T-helper 22 cell (primary cell): Measurements from ENCODE around the gene HSD17B7.
"Not testable (repeated sequence)": the region's sequence is repeated elsewhere in the genome, so short reads cannot be mapped to it uniquely, and the experiment has no call there.

ENCODE experiments used
- DNase-seq: peaks from one replicate; pipeline ENCODE4 v3.0.0-alpha.2; 2020; ENCODE audit warnings: low read depth

HSD17B7 gene

DNA sequence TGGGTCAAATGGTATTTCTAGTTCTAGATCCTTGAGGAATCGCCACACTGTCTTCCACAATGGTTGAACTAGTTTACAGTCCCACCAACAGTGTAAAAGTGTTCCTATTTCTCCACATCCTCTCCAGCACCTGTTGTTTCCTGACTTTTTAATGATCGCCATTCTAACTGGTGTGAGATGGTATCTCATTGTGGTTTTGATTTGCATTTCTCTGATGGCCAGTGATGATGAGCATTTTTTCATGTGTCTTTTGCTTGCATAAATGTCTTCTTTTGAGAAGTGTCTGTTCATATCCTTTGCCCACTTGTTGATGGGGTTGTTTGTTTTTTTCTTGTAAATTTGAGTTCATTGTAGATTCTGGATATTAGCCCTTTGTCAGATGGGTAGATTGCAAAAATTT, 17.0 kb downstream of the HSD17B7 start:
- DNase-seq = not testable (repeated sequence)

GRCh38 chr1:162812357-162812756, 21.9 kb downstream of the HSD17B7 start:
- DNase-seq = not testable (repeated sequence)

- not testable (repeated sequence) for DNase-seq
These were observed 27.6 kb downstream of the HSD17B7 start for GRCh38 chr1:162818136-162818535.

- not testable (repeated sequence) for DNase-seq
These were observed 28.2 kb downstream of the HSD17B7 start for GRCh38 chr1:162818666-162819065.

DNA sequence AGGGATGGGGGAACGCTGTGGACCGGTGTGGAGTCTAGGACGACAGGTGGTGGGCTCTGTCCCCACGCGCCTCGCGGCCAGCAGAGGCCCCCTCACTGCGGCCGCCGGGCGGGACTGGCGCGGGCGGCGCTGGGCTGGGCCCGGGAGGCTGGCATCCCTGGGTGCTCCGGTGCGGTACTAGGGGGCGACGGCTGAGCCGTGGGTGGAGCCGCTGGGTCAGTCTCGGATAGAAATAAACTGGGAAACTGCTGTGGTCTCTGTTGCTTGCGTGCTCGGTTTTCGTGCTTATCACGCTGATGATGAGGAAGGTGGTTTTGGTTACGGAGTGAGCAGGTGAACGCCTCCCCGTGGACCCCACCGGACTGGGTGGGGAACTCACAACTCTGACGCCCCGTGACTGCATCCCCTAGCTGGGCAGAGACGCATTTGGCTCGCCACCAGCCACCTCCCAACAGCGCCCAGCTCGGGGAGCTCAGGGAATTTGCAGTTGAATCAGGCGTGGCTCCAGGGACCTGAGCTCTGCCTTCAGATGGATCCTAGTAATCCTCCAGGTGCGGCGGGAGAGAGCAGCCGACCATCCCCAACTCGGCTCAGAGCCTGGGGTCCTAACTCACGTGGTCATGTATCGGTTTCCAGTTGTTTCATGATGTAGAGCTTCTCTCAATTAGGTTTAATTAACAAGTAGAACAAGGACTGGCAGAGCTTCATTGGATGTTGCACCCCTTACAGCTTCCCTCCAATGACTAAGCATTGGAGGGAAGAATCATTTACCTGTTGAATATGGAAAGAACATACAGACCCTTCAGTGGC, 32.1 kb downstream of the HSD17B7 start:
- no peak for DNase-seq

DNA sequence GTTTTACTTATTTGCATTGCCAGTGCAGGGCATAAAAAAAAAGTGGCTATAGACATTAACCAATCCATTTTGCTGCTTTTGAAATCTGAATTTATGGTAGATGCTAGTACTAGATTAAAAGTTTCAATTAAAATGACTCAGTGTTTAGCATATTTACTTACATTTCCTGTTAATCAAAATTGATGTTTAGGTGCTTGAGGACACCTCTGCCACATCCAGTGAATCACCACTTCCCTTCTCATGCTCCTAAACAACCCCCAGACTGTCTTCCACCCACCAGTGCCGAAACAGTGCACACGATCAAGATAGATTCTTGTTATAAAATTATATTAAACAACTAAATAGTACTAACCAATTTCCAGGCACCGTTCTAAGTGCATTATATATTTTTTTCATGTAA, 32.7 kb downstream of the HSD17B7 start:
- no peak for DNase-seq

- no peak for DNase-seq
These were observed 33.4 kb downstream of the HSD17B7 start for GRCh38 chr1:162823771-162824525.

DNA sequence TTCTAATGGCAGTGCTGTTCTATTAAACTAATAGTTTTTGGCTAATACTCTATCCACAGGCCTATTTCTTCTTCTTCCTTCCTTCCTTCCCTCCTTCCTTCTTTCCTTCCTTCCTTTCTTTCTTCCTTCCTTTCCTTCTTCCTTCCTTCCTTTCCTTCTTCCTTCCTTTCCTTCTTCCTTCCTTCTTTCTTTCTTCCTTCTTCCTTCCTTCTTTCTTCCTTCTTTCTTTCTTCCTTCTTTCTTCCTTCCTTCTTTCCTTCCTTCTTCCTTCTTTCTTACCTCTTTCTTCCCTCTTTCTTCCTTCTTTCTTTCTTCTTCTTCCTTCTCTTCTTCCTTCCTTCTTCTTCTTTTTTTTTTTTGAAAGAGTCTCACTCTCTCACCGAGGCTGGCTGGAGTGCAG, 38.8 kb downstream of the HSD17B7 start:
- no peak for DNase-seq

- no peak for DNase-seq
These were observed 42.0 kb downstream of the HSD17B7 start for GRCh38 chr1:162832470-162832869.

- DNase-seq = no peak
These were observed 44.8 kb downstream of the HSD17B7 start for GRCh38 chr1:162835157-162835899.

DNA sequence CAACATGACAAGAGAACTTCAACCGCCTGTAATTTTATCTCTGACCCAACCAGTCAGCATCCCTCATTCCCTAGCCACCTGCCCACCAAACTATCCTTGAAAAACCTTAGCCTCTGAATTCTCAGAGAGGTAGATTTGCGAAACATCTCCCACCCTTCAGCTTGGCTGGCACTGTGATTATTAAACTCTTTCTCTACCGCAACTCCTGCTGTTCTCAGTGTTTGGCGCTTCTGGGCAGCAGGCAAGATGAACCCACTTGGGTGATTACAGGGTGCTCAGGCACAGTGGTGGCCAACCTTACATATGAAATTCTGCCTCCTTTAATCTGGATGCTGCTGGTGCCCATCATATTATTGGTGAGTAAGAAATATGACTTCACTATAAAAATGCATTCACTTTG, 48.4 kb downstream of the HSD17B7 start:
- DNase-seq = no peak

DNA sequence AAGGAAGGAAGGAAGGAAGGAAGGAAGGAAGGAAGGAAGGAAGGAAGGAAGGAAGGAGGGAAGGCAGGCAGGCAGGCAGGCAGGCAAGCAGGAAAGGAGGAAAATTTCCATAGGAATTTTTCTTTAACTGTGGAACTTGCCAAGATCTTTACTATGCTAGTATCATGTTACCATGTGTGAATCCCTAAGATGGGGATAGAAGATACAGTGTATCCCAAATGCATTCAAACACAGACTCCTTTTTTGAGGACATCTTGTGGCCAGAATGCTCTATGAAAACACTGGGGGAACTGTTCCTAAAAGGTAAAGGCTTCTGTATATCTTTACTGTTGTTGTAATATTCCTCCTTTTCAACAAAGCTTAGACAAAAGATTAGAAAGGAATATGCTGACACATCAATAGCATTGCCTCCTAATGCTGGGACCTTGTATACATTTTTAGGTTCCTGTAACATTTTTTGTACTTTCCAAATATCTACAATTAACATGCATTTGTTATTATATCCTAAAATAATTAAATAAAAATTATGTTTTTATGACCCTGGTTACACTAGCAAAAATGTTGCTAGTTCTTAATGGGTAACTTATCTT, 49.8 kb downstream of the HSD17B7 start:
- DNase-seq = no peak

DNA sequence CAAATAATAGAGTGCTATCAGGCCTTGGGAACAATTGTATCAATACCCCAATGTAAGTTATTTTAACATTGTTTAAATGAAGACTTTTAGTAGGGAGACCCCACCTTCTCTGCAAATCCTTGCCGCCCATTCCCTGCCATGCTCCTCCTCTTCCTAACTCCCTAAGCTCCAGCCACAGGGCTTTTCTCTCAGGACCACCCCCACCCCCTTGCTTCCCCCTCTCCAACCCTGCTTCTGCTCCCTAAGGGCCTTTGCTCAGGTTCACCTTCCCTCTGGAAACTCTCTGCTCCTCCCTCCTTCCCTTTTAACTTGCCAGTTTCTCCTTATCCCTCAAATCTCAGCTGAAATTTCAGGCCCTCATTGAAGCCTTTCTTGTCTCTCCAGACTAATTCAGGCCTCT, 53.7 kb downstream of the HSD17B7 start:
- no peak for DNase-seq

GRCh38 chr1:162846256-162847212, 56.0 kb downstream of the HSD17B7 start:
- no peak for DNase-seq

DNA sequence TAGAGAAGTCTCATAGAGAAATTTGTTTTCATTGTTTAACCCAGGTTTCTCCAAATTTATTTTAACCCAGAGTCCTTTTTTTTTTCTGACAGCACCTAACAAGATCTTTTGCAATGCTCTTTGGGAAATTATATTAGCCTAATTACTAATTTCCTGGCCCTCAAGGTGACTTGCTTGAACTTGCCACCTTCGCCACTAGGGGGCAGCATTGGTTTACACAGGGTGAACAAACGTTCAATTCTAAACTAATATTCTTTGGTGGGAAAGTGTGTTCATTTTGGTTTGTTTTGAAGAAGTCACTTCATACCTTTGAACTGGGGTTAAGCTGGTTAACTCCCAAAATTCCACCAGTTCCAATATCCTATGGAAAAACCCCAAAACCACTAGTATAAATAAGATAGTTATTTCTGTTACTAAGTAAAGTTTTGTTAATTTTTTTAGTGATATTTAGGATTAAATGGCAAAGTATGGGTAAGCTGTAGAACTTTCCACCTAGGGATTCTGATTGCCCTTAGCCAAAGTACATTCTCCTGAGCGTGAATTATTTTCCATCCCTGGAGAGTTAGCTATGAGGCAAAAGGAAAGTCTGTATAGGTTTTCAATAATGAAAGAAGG, 57.4 kb downstream of the HSD17B7 start:
- peak; percentile 37 for DNase-seq

DNA sequence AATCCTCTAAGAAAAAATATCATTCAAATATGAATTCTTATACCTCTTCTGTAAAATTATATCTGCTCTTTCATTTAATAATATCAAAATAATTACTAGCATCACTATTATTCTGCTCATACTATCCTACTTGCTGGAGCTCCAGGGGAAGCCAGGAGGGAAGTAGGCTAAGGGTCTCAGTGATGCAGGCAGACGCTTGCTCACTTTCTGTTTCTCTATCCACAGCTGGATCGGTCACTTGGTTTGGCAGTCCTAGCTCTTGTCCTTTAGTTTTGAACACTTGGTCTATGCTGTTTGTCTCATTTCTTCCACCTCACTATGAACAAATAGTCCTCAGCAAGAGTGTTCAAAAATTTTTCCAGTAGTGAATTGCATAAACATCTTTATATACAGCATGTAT, 59.2 kb downstream of the HSD17B7 start:
- DNase-seq = no peak

DNA sequence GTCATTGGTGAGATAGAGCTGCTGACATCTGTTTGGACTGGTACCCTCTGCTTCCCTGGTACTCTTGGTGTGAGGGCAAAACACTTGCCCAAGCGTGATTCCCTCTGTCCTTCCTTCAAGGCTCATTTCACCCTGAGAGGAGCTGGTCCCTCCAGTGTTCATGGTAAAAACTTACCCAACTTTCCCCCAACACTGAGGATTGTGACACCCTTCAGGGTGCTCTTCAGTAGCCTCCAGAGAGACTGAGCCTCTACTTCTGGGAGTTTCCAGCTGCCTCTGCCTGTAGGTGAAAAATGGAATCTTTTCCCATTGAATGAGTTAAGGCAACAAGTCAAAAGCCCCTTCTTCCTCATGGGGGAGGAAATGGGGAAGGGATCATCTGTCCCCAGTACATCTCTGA, 60.8 kb downstream of the HSD17B7 start:
- no peak for DNase-seq

- DNase-seq = no peak
These were observed 63.9 kb downstream of the HSD17B7 start for GRCh38 chr1:162854245-162854882.

GRCh38 chr1:162855461-162856150, 65.1 kb downstream of the HSD17B7 start:
- DNase-seq = no peak

DNA sequence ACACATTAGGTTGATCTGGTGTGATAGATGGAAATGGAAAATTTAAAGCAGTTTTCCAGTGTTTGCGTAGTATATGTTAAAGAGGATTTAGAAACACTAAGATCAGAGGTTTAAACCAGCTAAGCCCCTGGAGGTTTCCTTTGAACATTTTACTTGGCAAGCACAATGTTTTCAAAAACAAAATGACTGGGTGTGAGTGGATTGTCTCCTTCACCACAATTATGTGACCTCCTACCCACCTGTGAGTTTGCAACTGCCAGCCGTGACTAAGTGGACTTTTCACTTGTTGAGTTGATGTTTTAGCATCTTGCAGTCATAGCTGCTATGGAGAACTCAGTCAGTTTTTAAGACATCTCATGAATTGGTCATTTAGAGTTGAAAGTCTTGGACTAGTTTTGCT, 65.8 kb downstream of the HSD17B7 start:
- no peak for DNase-seq
